ENCODE measurements around the gene ZAP70.
A peak's percentile ranks its signal among the peaks of the same experiment; 100 is the strongest.
"Not testable (repeated sequence)": the region's sequence is repeated elsewhere in the genome, so short reads cannot be mapped to it uniquely, and the experiment has no call there.

The ZAP70 gene

GRCh38 chr2:97713296-97714083, at the start of gene ZAP70:
Gene ZAP70, plus strand, starts transcription at chr2:97713576. Its CDS starts 10,461 bp downstream, at chr2:97724037.
- DNase-seq: peak; percentile 50 to 57

GRCh38 chr2:97663626-97663961, 49.8 kb upstream of the ZAP70 start:
- no peak for DNase-seq

GRCh38 chr2:97663962-97664635, 49.3 kb upstream of the ZAP70 start, which contains the start of gene ACTR1B:
Gene ACTR1B, minus strand, starts transcription at chr2:97664044. Its CDS starts 154 bp downstream, at chr2:97663890.
- DNase-seq: peak; percentile 96 to 97

- no peak for DNase-seq
These were observed 48.8 kb upstream of the ZAP70 start for GRCh38 chr2:97664636-97664970.

DNA sequence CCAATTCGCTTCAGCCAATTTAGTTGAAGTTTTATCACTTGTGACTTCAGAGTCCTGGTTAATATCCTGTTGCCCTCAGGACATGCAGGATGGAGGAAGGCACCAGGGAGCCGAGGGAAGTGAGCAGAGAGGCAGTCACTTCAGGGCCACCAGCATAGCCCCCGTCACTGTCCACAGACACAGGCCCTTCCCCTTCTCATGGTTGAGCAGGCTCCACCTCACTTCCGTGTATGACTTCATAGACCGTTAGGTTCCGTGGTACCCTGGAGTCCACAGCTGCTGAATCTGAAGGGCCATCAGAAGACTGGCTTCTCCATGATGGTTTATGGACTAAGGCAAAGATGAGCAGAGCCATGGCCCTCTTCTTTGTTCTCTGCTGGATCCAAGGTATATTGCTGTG, 43.9 kb upstream of the ZAP70 start, which contains the start of gene C2orf92:
TSS of gene C2orf92 (plus strand) at position 266 of the 400 bp plus-strand sequence. CDS start at position 342, 76 bp downstream.
- no peak for DNase-seq

DNA sequence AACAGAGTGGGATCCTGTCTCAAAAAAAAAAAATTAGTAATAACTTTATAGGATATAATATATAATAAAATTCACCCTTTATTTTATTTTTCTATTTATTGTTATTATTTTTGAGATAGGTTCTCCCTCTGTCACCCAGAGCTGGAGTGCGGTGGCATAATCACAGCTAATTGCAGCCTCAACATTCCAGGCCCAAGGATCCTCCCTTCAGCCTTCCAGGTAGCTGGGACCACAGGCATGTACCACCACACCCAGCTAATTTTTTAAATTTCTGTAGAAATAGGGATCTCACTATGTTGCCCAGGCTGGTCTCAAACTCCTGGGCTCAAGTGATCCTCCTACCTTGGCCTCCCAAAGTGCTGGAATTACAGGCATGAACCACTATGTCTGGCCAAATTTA, 42.9 kb upstream of the ZAP70 start:
- DNase-seq: no peak

- DNase-seq: no peak
These were observed 41.9 kb upstream of the ZAP70 start for GRCh38 chr2:97671526-97671925.

DNA sequence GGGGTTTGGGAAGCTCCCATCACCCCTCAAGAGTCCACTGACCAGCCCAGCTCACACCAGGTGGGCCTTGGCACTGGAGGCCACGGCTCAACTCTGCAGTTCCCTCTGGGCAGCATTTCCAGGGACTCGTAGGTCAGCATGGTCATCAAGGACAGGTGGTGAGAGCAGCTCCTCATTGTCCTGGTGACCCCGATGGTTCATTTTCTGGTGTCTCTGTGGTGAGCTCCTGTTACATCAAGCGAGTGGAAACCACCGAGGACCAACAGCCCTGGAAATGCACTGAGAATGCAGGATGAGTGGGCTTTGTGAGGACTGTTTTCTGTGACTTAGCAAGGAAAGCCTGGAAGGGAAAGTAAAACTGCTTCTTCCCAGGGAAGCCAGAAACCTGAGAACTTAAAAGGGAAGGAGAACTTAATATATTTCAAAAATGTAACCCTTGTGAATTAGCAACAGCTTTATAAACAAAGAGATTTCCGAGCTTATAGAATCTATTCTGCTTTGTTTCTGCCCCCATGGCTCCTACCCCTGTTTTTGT, 40.7 kb upstream of the ZAP70 start:
- not testable (repeated sequence) for DNase-seq

DNA sequence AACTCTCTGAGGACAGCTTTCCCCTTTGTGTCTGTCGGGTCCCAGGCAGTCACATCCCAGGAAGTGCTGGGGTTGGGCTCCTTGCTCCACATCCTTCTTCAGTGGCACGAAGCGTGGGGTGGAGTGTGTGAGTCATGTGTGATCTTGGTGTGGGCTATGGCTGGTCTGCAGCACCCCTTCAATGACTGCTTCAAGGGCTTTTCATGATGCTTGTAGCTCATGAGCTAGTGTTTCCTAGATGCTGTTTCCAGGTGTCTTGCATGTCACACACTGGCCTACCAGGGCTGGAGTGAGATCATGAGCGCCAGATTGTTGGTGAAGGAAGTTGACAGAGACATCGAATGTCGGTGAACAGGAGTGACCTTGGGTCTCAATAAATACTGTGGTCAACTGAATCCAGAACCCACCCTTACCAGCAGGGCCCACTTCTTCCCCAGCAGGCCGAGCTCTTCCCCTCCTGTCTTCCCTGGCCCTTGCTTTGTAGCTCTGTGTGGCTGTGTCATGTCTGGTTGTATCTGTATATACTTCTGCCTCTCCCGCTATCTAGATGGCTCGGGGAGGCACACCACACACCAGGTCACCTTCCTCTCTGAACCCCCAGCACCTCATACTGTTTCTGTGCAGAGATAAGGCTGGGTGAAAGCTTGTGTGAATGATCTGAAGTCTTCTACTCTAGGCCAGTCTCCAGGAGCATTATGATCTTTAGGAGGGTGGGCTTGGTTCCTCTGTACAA, 40.0 kb upstream of the ZAP70 start:
- DNase-seq: no peak

- DNase-seq: no peak
These were observed 39.5 kb upstream of the ZAP70 start for GRCh38 chr2:97673915-97674283.

DNA sequence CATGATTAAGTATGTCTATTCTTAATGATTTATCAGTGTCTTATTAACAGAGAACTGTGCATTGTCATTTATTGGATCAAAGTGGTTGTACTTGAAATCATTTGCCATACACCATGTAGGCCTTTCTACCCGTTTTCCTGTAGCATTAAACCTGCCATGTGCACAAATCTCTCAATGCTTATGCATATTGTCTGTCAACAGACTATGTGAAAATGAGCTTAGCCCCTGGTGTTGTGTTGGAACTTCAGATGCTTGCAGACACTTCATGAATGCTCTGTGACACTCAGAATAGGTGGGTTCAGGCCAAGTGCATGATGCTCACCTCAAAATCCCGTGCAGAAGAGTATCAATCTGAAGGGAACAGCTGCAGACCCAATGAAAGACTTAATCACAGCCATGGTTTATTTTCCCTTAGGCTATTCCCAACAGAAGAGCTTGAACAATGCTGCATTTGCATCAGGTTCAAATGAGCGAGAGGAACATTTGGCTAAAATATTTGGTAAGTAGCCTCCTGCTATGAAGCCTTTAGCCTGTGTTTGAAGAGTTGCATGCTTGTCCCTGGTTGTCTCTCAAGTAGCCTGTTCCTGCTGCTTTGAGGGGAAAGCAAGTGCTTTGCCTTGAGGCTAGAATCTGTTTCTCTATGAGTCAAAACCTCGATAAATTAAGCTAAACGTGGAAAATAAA, 37.8 kb upstream of the ZAP70 start:
- DNase-seq: no peak

DNA sequence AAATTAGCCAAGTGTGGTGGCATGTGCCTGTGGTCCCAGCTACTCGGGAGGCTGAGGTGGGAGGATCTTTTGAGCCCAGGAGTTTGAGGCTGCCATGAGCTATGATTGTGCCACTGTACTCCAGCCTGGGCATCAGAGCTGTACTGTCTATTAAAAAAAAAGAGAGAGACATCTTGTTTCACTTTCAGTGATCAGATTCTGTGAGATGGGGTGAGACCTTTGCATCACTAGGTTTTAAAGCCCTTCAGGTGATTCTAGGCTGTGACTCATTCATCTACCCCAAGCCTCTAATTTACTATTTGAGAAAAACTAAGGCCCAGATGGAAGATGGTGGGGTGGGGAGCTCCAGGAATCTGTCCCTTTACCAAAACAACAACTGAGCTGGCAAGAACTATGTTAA, 36.8 kb upstream of the ZAP70 start:
- no peak for DNase-seq

DNA sequence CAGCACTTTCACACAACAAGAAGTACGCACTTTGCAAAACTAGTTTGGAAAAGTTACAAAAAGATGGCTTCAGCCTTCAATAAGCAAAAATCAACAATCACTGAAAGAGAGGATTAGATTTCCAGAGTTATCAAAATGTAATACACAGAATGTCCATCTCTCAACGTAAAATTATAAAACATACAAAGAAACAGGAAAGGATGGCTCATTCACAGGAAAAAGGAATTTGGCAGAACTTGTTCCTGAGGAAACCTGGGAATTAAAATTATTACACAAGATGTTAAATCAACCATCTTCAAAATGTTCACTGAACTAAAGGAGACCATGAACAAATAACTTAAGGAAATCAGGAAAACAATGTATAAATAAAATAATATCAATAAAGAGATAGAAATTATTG, 35.9 kb upstream of the ZAP70 start:
- DNase-seq: no peak

- DNase-seq: no peak
These were observed 35.1 kb upstream of the ZAP70 start for GRCh38 chr2:97678298-97678697.

DNA sequence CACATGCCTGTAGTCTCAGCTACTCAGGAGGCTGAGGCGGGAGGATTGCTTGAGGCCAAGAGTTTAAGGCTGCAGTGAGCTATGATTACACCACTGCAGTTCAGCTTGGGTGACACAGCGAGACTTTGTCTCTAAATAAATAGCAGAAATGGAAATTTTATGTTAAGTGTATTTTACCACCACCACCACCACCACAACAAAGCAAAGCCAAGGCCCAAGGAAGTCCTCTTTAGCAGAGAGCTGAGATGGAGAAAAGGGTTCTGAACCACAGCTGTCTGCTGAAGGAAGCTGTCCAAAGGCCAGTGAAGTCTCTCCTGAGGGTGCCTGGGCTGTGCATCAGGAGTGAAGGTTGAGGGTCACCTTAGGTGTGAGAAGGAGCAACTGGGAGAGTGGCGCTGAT, 26.1 kb upstream of the ZAP70 start:
- not testable (repeated sequence) for DNase-seq

DNA sequence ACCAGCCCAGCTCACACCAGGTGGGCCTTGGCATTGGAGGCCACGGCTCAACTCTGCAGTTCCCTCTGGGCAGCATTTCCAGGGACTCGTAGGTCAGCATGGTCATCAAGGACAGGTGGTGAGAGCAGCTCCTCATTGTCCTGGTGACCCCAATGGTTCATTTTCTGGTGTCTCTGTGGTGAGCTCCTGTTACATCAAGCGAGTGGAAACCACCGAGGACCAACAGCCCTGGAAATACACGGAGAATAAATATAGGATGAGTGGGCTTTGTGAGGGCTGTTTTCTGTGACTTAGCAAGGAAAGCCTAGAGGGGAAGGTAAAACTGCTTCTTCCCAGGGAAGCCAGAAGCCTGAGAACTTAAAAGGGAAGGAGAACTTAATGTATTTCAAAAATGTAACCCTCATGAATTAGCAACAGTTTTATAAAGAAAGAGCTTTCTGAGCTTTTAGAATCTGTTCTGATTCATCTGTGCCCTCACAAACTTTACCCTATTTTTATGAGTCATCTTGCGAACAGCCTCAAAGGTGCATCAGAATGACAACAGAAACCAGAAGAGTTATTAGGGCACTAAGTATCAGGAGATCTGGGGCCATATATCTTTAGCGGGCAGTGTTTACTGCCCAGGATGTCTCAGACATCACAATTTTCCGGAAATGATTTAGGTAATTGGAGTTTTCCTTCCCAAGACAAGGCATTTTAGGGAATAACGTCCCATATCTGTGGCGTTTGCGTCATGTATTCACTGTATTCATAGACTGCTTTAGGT, 25.1 kb upstream of the ZAP70 start:
- no peak for DNase-seq

GRCh38 chr2:97691166-97691565, 22.2 kb upstream of the ZAP70 start:
- no peak for DNase-seq

DNA sequence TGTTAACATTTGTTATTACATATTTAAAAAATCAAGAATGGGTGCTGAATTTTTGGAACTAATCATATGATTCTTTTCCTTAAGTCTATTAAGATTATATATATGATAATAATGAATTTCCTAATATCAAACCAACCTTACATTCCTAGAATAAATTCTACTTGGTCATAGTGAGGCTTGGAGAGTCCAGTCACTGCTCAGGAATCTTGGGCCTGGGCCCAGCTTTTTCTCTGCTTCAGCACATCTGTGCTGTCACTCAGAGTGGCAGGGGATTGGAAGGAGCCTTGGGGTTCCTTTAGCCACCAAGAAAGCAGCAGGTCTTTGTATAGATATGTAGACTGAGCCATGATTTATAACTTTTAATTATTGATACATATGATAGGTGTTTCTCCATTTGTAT, 19.9 kb upstream of the ZAP70 start:
- no peak for DNase-seq

- DNase-seq: no peak
These were observed 17.6 kb upstream of the ZAP70 start for GRCh38 chr2:97695744-97696143.

DNA sequence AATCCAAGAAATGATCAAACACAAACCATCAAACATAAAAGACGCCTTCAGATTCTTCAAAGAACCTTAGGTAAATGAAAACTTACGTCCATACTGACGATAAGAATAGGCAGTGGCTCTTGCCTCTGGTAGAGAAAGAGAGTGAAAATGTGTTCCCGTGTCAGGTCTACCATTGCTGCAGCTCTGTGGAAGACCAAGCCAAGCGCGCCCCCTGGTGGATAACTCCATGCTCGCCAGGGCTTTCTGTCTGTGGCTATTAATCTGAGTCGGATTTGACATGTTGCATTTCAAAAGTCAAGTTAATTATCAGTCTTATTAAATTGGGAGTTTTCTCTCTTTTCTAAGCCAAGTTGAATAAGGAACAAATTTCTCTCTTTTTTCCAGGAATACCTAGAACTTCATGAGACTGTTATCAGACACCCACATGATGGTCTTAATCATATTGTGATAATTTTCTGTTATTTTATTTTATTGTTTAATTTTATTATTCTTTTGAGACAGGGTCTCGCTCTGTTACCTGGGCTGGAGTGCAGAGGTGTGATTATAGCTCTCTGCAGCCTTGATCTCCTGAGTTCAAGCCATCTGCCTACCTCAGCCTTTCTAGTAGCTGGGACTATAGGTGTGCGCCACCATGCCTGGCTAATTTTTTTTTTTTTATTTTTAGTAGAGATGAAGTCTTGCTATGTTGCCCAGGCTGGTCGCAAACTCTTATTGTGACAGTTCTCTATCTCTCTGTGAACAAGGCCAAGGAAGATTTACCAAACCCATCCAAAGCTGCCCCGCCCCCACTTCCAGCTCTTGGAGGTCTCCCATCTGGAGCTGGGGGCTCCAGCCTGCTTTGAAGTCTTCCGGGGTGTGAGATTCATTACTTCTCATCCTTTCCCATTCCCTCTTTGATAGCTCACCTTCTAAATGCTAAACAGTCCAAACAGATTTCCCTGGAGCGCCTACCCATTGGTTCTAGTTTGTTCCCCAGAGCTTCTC, 15.8 kb upstream of the ZAP70 start:
- DNase-seq: peak; percentile 93 to 97

DNA sequence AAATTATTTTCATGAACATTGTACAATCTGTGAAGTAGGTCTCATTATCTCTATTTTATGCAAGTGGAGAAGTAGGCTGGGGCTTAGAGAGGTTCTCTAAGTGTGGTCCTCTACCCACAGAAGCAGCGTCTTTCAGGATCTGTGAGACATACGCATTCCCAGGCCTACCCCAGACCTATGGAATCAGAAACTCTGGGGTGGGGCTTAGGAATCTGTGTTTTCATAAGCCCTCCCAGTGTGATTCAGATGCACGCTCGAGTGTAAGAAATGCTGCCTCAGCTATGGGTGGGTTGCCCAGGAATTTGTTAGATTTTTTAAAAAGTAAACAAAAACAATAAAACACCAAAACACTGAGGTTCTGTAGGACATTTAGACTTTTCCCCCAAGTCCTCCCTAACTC, 14.8 kb upstream of the ZAP70 start:
- DNase-seq: no peak

All from activated CD4-positive, alpha-beta T cell treated with anti-CD3 and anti-CD28 coated beads, Interleukin-2, amount 50 U/mL, for 4 hours (primary cell).